Fibroblast of lung (primary cell): Measurements from ENCODE around the gene CNPY4. TPM values are rescaled to one million over a fixed set of nuclear protein-coding genes. Genes with fewer than 3 reads are reported as not detected.

Source experiments
- DNase-seq, 2 donors: peaks; one replicate each; pipeline versions ENCODE4 v3.0.0 to v3.0.0-alpha.2; 2010; ENCODE audit warnings: low read depth in 2 of 2
- H2AFZ ChIP-seq: 2 replicates; pipeline ENCODE4 v1.5.1; 2012; ENCODE audit warnings: low read length, control low read depth, inconsistent platforms
- H3K27ac ChIP-seq: 2 replicates; pipeline ENCODE4 v1.5.1; 2011; ENCODE audit warnings: low read length, control low read depth; ENCODE audit not compliant: insufficient read depth
- H3K27me3 ChIP-seq: 2 replicates; pipeline ENCODE4 v1.5.1; 2011; ENCODE audit warnings: mild to moderate bottlenecking, low read length; ENCODE audit not compliant: control insufficient read depth, insufficient read depth
- H3K36me3 ChIP-seq: 2 replicates; pipeline ENCODE4 v1.5.1; 2011; ENCODE audit warnings: low read length; ENCODE audit not compliant: control insufficient read depth, insufficient read depth
- H3K4me1 ChIP-seq: 2 replicates; pipeline ENCODE4 v1.5.1; 2011; ENCODE audit warnings: low read length; ENCODE audit not compliant: control insufficient read depth, insufficient read depth; ENCODE audit errors: extremely low read depth
- H3K4me2 ChIP-seq: 2 replicates; pipeline ENCODE4 v1.5.1; 2011; ENCODE audit warnings: low read length, control low read depth; ENCODE audit not compliant: insufficient read depth; ENCODE audit errors: extremely low read depth
- H3K4me3 ChIP-seq, 4 experiments: fragments of 200-600 bp in 1 of 4; sonication (generic) in 1 of 4; replicated peaks in 1 of 4; 2 replicates each; pipeline ENCODE4 v1.5.1; 2011 to 2016; ENCODE audit warnings: low read length in 4 of 4, low read depth in 3 of 4, mild to moderate bottlenecking in 3 of 4, control low read depth in 2 of 4, inconsistent platforms in 1 of 4, mixed read lengths in 1 of 4; ENCODE audit not compliant: insufficient read depth in 1 of 4; ENCODE audit errors: control extremely low read depth in 1 of 4
- H3K79me2 ChIP-seq: 2 replicates; pipeline ENCODE4 v1.5.1; 2012; ENCODE audit warnings: mild to moderate bottlenecking, low read length, inconsistent platforms; ENCODE audit not compliant: control insufficient read depth, insufficient read depth
- H3K9ac ChIP-seq: 2 replicates; pipeline ENCODE4 v1.5.1; 2011; ENCODE audit warnings: mild to moderate bottlenecking, low read length, control low read depth; ENCODE audit not compliant: insufficient read depth
- H3K9me3 ChIP-seq: 2 replicates; pipeline ENCODE4 v1.5.1; 2012; ENCODE audit warnings: low read depth, low read length; ENCODE audit not compliant: control insufficient read depth, insufficient read depth
- H4K20me1 ChIP-seq: 2 replicates; pipeline ENCODE4 v1.5.1; 2011; ENCODE audit warnings: low read length; ENCODE audit not compliant: control insufficient read depth, insufficient read depth; ENCODE audit errors: extremely low read depth
- CTCF ChIP-seq, 2 donors: IDR thresholded peaks in 1 of 2; conservative IDR thresholded peaks in 1 of 2; 1 replicate in 1 of 2; 2 replicates in 1 of 2; pipeline ENCODE4 v1.5.1; 2011 to 2012; ENCODE audit warnings: low read length in 2 of 2, control low read depth in 1 of 2, inconsistent platforms in 1 of 2, low read depth in 1 of 2, mild to moderate bottlenecking in 1 of 2
- EZH2 ChIP-seq: IDR thresholded peaks from 2 replicates; pipeline ENCODE4 v1.5.1; 2012; ENCODE audit warnings: low read length, control low read depth, mild to moderate bottlenecking; ENCODE audit errors: missing control alignments
- polyA plus RNA-seq, 2 donors: library from polyadenylated mRNA; depleted of rRNA in 1 of 2; stranded (reverse) in 1 of 2; unstranded in 1 of 2; fragments of >200 nt; gene quantifications; 2 replicates each; pipeline ENCODE4 v1.2.1, GENCODE V29; 2011 to 2012; ENCODE audit warnings: missing spikeins in 1 of 2
- total RNA-seq: library from RNA; depleted of rRNA; stranded (reverse); fragments of >200 nt; gene quantifications from 2 replicates; pipeline ENCODE4 v1.2.1, GENCODE V29; 2014

Gene CNPY4
- total and polyA plus RNA-seq, 2 donors (not counting 1 experiment from before 2014, with no cell fraction given) = 21.6 to 40.7 TPM

GRCh38 chr7:100093925-100094486 lies 25.4 kb upstream of the CNPY4 start:
- Histone ChIP-seq H3K36me3 (peaks cover 63% of the 10 kb centered on the region), H3K4me3 (no peak overlapping the region), H3K27ac (peak overlapping the region; percentile 53), H2AFZ (no peak overlapping the region), H3K9me3 (no peaks in the 10 kb centered on the region), H3K4me1 (peaks cover 13% of the 10 kb centered on the region), H3K4me2 (no peak overlapping the region), H3K27me3 (no peaks in the 10 kb centered on the region), H4K20me1 (no peaks in the 10 kb centered on the region), H3K9ac (no peak overlapping the region), H3K79me2 (peaks cover 37% of the 10 kb centered on the region)
- DNase-seq = no peak
- no peak for TF ChIP-seq EZH2
- TF ChIP-seq CTCF (conservative IDR thresholded peaks at IDR 0.05 in 1 of 2, IDR thresholded peaks at IDR 0.05 in 1 of 2; ENCODE audit: low read depth in 1 of 2, low read length in 2 of 2) = no peak

- Histone ChIP-seq H3K36me3 (peaks cover 65% of the 10 kb centered on the region), H3K79me2 (peaks cover 43% of the 10 kb centered on the region), H4K20me1 (no peaks in the 10 kb centered on the region), H3K27ac (no peak overlapping the region), H2AFZ (no peak overlapping the region), H3K4me2 (no peak overlapping the region), H3K9ac (no peak overlapping the region), H3K27me3 (no peaks in the 10 kb centered on the region), H3K9me3 (no peaks in the 10 kb centered on the region), H3K4me3 (no peak overlapping the region), H3K4me1 (peaks cover 6% of the 10 kb centered on the region)
- DNase-seq = no peak
- TF ChIP-seq EZH2 = no peak
- no peak for TF ChIP-seq CTCF (conservative IDR thresholded peaks at IDR 0.05 in 1 of 2, IDR thresholded peaks at IDR 0.05 in 1 of 2; ENCODE audit: low read depth in 1 of 2, low read length in 2 of 2)
These were observed 24.1 kb upstream of the CNPY4 start for GRCh38 chr7:100095289-100095688.

- H3K4me1 ChIP-seq = peaks cover 4% of the 10 kb centered on the region
- H3K36me3 ChIP-seq = peaks cover 62% of the 10 kb centered on the region
These were observed 23.7 kb upstream of the CNPY4 start for GRCh38 chr7:100095704-100096103.

More at GRCh38 chr7:100095704-100096103, 23.7 kb upstream of the CNPY4 start:
- DNase-seq = no peak
- H4K20me1 ChIP-seq = no peaks in the 10 kb centered on the region
- no peak for TF ChIP-seq EZH2
- no peak for TF ChIP-seq CTCF (conservative IDR thresholded peaks at IDR 0.05 in 1 of 2, IDR thresholded peaks at IDR 0.05 in 1 of 2; ENCODE audit: low read depth in 1 of 2, low read length in 2 of 2)
- H2AFZ ChIP-seq = no peak overlapping the region
- no peak overlapping the region for H3K4me2 ChIP-seq
- H3K9ac ChIP-seq = no peak overlapping the region
- H3K27ac ChIP-seq = no peak overlapping the region
- no peaks in the 10 kb centered on the region for H3K27me3 ChIP-seq
- H3K79me2 ChIP-seq = peaks cover 40% of the 10 kb centered on the region
- no peaks in the 10 kb centered on the region for H3K9me3 ChIP-seq
- H3K4me3 ChIP-seq = no peak overlapping the region
